PFSK-1 (cell line): ENCODE data around the gene ADO.

ENCODE experiments used
- FOXP2 ChIP-seq: optimal IDR thresholded peaks from 2 replicates; pipeline ENCODE3; 2011; ENCODE audit warnings: borderline replicate concordance, control low read depth, inconsistent platforms; ENCODE audit not compliant: insufficient read depth; ENCODE audit errors: extremely low read length, extremely low read depth
- POLR2AphosphoS5 ChIP-seq: IDR thresholded peaks from 2 replicates; pipeline ENCODE4 v1.6.1; 2012; ENCODE audit warnings: low read depth, mild to moderate bottlenecking, control low read depth, low read length, moderate library complexity
- SIN3A ChIP-seq: IDR thresholded peaks from 2 replicates; pipeline ENCODE4 v1.6.1; 2012; ENCODE audit warnings: mild to moderate bottlenecking, low read length, moderate library complexity, borderline replicate concordance; ENCODE audit not compliant: insufficient read depth
- TAF1 ChIP-seq: IDR thresholded peaks from 2 replicates; pipeline ENCODE4 v1.6.1; 2012; ENCODE audit warnings: low read length, control low read depth, borderline replicate concordance; ENCODE audit not compliant: insufficient read depth
- TF ChIP-seq, protein P1 (sequence below), 2 experiments: IDR thresholded peaks; 2 replicates each; pipeline versions ENCODE4 v1.6.1 to v1.8.0; 2011 to 2012; ENCODE audit warnings: low read depth in 2 of 2, low read length in 2 of 2, control low read depth in 1 of 2, inconsistent platforms in 1 of 2, mild to moderate bottlenecking in 1 of 2, moderate library complexity in 1 of 2; ENCODE audit not compliant: insufficient read depth in 1 of 2

Gene ADO

DNA sequence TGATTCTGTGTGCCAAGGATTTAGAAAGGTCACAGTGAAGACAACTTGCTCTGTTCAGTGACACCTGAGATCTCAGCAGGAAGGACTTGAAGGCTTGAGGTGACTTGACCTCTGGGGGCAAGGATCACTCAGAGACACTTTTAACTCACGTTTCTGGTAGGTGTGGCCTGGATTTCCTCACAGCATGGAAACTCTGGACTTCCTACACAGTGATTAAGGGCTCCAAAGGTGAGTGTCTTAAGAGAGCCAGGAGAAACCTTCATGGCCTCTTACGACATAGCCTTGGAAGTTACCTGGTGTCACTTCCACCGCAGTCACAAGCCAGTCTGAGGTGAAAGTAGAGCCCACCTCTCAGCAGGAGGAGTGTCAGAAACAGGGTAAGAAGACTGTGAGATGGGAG lies 38.1 kb upstream of the ADO start:
- TF ChIP-seq TAF1 (no peak), POLR2AphosphoS5 (no peak), FOXP2 (no peak), SIN3A (no peak)
- TF ChIP-seq, protein P1, sequence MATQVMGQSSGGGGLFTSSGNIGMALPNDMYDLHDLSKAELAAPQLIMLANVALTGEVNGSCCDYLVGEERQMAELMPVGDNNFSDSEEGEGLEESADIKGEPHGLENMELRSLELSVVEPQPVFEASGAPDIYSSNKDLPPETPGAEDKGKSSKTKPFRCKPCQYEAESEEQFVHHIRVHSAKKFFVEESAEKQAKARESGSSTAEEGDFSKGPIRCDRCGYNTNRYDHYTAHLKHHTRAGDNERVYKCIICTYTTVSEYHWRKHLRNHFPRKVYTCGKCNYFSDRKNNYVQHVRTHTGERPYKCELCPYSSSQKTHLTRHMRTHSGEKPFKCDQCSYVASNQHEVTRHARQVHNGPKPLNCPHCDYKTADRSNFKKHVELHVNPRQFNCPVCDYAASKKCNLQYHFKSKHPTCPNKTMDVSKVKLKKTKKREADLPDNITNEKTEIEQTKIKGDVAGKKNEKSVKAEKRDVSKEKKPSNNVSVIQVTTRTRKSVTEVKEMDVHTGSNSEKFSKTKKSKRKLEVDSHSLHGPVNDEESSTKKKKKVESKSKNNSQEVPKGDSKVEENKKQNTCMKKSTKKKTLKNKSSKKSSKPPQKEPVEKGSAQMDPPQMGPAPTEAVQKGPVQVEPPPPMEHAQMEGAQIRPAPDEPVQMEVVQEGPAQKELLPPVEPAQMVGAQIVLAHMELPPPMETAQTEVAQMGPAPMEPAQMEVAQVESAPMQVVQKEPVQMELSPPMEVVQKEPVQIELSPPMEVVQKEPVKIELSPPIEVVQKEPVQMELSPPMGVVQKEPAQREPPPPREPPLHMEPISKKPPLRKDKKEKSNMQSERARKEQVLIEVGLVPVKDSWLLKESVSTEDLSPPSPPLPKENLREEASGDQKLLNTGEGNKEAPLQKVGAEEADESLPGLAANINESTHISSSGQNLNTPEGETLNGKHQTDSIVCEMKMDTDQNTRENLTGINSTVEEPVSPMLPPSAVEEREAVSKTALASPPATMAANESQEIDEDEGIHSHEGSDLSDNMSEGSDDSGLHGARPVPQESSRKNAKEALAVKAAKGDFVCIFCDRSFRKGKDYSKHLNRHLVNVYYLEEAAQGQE (IDR thresholded peaks at IDR 0.05; ENCODE audit: insufficient read depth in 1 of 2, low read depth in 2 of 2, low read length in 2 of 2): no peak

DNA sequence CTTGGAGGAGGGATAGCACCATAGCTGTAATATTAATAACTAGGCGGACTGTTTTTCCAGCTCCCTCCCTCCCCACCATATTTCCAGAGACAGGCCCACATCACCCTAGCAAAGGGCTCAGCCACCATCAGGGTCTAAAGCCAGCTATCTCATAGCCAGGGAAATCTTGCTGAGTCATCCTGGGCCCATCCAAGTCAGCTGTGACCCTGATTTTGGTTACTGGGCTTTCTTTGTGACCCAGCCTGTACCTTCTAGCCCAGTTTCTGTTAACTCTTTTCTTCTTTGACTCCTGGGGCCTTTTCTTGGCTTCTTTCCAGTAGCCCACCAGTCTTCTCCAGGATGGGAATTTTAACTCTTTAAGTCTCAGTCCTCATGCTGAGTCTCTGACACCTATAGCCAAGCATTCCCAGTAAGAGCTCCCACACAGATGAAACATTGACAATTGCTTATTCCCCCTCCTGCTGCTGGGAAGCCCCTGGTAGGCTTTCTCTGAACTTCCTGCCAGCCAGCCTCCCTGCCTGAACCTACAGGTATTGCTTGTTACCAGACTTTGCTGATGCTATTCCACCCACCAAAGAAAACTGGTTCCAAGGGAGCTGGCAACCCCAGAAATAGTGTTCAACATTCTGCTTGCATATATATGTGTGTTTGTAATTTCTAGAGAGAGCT lies 34.8 kb upstream of the ADO start:
- TF ChIP-seq FOXP2 (no peak), SIN3A (no peak), TAF1 (no peak), POLR2AphosphoS5 (no peak)
- TF ChIP-seq, protein P1 (IDR thresholded peaks at IDR 0.05; ENCODE audit: insufficient read depth in 1 of 2, low read depth in 2 of 2, low read length in 2 of 2): no peak

DNA sequence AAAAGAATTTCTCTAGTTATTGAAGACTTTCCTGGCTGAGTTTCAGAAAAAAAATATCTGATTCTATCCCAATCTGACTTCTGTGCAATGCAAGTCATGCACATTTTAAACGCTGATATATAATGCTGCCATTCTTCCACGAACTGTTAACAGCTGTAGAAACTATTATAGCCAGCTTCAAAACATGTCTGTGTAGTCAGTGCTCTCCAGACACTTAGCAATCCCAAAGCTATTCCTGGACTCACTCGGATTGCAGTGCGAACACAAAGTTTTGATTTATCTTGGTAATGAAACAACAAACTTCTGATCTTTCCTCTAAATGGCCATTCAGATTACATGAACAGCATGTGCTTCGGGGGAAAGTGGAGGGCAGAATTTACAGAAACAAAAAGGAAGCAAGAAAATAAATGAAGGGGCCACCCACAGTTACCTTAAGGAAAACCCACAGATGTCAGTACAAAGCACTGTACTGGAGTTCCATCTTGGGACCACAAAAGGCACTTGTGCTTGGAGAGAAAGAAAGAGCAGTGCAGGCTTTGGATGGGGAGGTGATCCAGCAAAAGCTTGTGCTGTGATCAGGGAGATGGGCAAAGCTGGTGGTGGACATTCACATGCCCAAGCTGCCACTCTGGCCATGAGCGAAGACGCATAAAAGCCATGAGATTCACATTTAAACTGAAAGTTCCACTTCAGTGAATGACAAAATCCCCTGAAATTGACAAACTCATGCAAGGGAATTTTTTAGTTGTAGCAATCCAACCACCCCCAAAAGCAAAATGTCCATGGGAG lies 32.1 kb upstream of the ADO start:
- TF ChIP-seq, protein P1 (IDR thresholded peaks at IDR 0.05; ENCODE audit: insufficient read depth in 1 of 2, low read depth in 2 of 2, low read length in 2 of 2): no peak
- TF ChIP-seq TAF1 (no peak), POLR2AphosphoS5 (no peak), SIN3A (no peak), FOXP2 (no peak)

DNA sequence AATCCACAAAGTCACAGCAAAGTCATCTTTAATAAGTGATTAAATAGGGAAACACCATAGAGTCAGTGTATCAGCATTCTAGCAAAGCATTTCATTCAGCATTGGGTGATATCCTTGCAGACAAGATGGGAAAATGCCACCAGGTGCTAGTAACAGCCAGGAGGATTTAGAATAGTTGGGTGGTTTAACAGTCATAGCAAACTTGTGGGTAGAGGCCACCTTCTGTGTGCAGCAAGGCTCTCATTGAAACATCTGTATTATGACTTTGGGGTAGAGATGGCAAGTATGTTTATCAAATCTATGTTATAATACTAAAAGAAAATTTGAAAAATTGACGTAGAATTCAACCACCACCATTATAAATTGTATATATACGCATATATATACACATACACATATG lies 26.4 kb upstream of the ADO start:
- TF ChIP-seq TAF1: no peak
- no peak for TF ChIP-seq POLR2AphosphoS5
- no peak for TF ChIP-seq SIN3A

DNA sequence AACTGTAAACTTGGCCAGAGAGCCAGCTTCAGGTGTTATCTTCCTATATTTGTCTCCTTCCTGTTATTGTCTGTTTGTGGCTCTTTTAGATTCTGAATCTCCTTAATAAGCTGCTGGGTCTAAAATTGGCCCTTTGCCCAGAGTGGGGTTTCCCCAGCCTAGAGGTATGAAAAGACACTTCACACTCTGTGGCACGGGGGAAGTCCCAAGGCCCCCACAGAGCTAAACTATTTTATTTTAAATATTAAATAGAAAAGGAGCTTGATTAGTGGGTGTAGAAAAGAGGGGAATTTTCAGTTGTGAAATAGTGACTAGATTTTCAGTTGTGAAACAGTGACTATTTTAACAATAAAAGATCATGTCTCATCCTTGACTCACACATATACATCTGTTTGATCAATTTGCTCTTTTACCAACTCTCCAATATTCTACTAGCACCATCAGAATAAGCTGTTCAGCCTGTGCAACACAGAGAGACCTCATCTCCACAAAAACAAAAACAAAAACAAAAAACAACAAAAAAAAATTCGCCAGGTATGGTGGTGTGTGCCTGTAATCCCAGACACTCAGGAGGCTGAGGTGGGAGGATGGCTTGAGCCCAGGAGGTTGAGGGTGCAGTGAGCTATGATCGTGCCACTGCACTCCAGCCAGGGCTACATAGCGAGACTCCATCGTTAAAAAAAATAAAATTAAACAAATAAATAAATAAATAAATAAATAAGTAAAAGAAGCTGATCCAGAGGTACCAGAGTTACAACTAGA lies 24.9 kb upstream of the ADO start:
- TF ChIP-seq, protein P1 (IDR thresholded peaks at IDR 0.05; ENCODE audit: insufficient read depth in 1 of 2, low read depth in 2 of 2, low read length in 2 of 2): no peak
- TF ChIP-seq TAF1: no peak
